SU-DHL-6 (cell line): Measurements from ENCODE around the gene PQBP1.
A peak's percentile ranks its signal among the peaks of the same experiment; 100 is the strongest.

Experiments used
- H2AFZ ChIP-seq: fragments of 200-600 bp; sonication (generic); 2 replicates; pipeline ENCODE4 v1.6.1; 2014; ENCODE audit warnings: low read depth, mild to moderate bottlenecking, moderate library complexity, mixed read lengths, antibody characterized with exemption, low read length; ENCODE audit not compliant: severe bottlenecking
- H3F3A ChIP-seq: fragments of 200-600 bp; shearing (Covaris generic); 2 replicates; pipeline ENCODE4 v1.6.0; 2016; ENCODE audit warnings: antibody characterized with exemption, mild to moderate bottlenecking; ENCODE audit not compliant: insufficient read depth
- H3K27ac ChIP-seq: fragments of 200-600 bp; sonication (generic); 2 replicates; pipeline ENCODE4 v1.5.1; 2016; ENCODE audit warnings: low read depth, mild to moderate bottlenecking, low read length, moderate library complexity, mixed read lengths
- H3K27me3 ChIP-seq: fragments of 200-600 bp; sonication (generic), shearing (Covaris generic); 2 replicates; pipeline ENCODE4 v1.6.0; 2014; ENCODE audit warnings: mild to moderate bottlenecking, low read length
- H3K36me3 ChIP-seq: fragments of 200-600 bp; sonication (generic); 2 replicates; pipeline ENCODE4 v1.6.1; 2014; ENCODE audit warnings: mild to moderate bottlenecking, low read length, mixed read lengths
- H3K4me2 ChIP-seq: fragments of 300-600, 200-600 bp; shearing (Covaris generic), sonication (generic); 2 replicates; pipeline ENCODE4 v1.6.0; 2014; ENCODE audit warnings: low read length, low read depth, mild to moderate bottlenecking; ENCODE audit not compliant: poor library complexity, severe bottlenecking
- H3K4me3 ChIP-seq: fragments of 200-600 bp; sonication (generic); 2 replicates; pipeline ENCODE4 v1.5.1; 2014; ENCODE audit warnings: antibody characterized with exemption, low read length, mild to moderate bottlenecking, mixed read lengths; ENCODE audit not compliant: insufficient read depth, poor library complexity, severe bottlenecking
- H3K79me2 ChIP-seq: fragments of 200-600 bp; sonication (generic); 2 replicates; pipeline ENCODE4 v1.6.1; 2014; ENCODE audit warnings: mild to moderate bottlenecking, low read length, moderate library complexity; ENCODE audit not compliant: insufficient read depth
- H3K9ac ChIP-seq: fragments of 200-600 bp; sonication (generic); 2 replicates; pipeline ENCODE4 v1.7.0; 2014; ENCODE audit warnings: mild to moderate bottlenecking, low read length
- H3K9me2 ChIP-seq: fragments of 200-600 bp; sonication (generic); replicated peaks from 2 replicates; pipeline ENCODE4 v1.6.1; 2014; ENCODE audit warnings: low read length; ENCODE audit not compliant: insufficient read depth
- H3K9me3 ChIP-seq: fragments of 200-600 bp; sonication (generic); 2 replicates; pipeline ENCODE4 v1.6.1; 2014; ENCODE audit warnings: low read length, mixed read lengths; ENCODE audit not compliant: insufficient read depth
- H4K20me1 ChIP-seq: fragments of 200-600 bp; sonication (generic); 2 replicates; pipeline ENCODE4 v1.6.1; 2014; ENCODE audit warnings: low read depth, mild to moderate bottlenecking, antibody characterized with exemption, low read length, moderate library complexity, mixed read lengths
- CTCF ChIP-seq: fragments of 200-600 bp; sonication (generic); IDR thresholded peaks from one replicate; pipeline ENCODE4 v1.5.1; 2017; ENCODE audit warnings: antibody characterized with exemption, mild to moderate bottlenecking, low read length, moderate library complexity; ENCODE audit not compliant: insufficient read depth, poor library complexity, severe bottlenecking
- EZH2phosphoT487 ChIP-seq: fragments of 200-600 bp; sonication (generic), shearing (Covaris generic); conservative IDR thresholded peaks from 2 replicates; pipeline ENCODE4 v1.6.1; 2018; ENCODE audit warnings: mild to moderate bottlenecking, antibody characterized with exemption, low read length, moderate library complexity, mixed read lengths

The PQBP1 gene

DNA sequence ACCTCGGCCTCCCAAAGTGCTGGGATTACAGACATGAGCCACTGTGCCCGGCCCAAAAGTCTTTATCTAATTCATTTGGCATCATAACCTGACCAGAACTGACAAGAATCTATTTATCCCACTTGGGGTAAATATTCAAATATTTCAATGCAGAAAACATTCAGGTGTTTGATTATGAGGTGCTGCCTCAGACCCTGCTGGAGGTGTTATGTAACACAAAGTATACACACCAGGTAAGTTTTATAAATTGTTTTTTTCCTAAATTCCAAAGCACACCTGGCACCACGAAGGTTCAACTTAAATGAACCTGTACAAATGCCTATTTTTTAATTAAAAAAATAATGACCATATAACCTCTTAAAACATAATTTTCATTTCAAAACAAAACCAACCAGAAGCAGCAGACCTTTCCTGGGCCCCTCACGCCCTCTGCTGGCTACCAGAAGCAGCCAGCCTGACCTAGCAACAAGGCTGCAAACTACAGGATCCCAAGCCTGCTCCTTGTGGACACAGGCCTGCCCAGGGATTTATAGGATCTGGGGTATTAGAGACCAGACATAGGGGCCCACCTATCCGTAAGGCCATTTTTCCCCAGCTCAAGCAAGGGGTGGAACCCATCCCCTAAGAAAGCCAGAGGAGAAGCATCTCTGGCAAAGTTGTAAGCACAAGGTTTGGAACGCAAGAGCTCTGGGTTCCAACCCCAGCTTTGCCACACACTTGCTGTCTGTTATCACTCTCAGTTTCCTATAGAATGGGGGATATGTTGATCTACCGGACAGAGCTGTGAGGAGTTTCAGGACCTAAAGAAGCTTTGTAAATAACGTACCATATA lies 48.0 kb downstream of the PQBP1 start:
- Histone ChIP-seq H3K9ac (no peak overlapping the region), H2AFZ (no peak overlapping the region), H3K36me3 (no peaks in the 10 kb centered on the region), H3K79me2 (no peaks in the 10 kb centered on the region), H3K27me3 (no peaks in the 10 kb centered on the region), H3K4me2 (no peak overlapping the region), H3K9me2 (no peaks in the 10 kb centered on the region), H4K20me1 (no peaks in the 10 kb centered on the region), H3K27ac (no peak overlapping the region), H3F3A (no peaks in the 10 kb centered on the region), H3K9me3 (no peaks in the 10 kb centered on the region), H3K4me3 (no peak overlapping the region)
- TF ChIP-seq EZH2phosphoT487 = no peak
- TF ChIP-seq CTCF = peak; percentile 60

GRCh38 chrX:48948589-48948988 lies 50.9 kb downstream of the PQBP1 start:
- Histone ChIP-seq H3K4me3 (no peak overlapping the region), H4K20me1 (no peaks in the 10 kb centered on the region), H3K9me3 (no peaks in the 10 kb centered on the region), H3K9ac (no peak overlapping the region), H3K79me2 (no peaks in the 10 kb centered on the region), H3K4me2 (no peak overlapping the region), H3K9me2 (no peaks in the 10 kb centered on the region), H3K36me3 (no peaks in the 10 kb centered on the region), H3F3A (no peaks in the 10 kb centered on the region), H3K27me3 (no peaks in the 10 kb centered on the region), H2AFZ (no peak overlapping the region), H3K27ac (no peak overlapping the region)
- no peak for TF ChIP-seq CTCF
- no peak for TF ChIP-seq EZH2phosphoT487
